Esophagus muscularis mucosa (tissue), 4 donors: Measurements from ENCODE around the gene NMRAL1. TPM values are rescaled to one million over a fixed set of nuclear protein-coding genes. Genes with fewer than 3 reads are reported as not detected.

Experiments used
- DNase-seq: peaks from one replicate; pipeline ENCODE4 v3.0.0-alpha.2; 2017; ENCODE audit errors: extremely low spot score
- H3K27ac ChIP-seq, 4 donors: fragments of 200-600 bp; sonication (generic); replicated peaks in 1 of 4; 1 replicate in 3 of 4; 2 replicates in 1 of 4; pipeline ENCODE4 v1.5.1; 2016 to 2019; ENCODE audit warnings: mild to moderate bottlenecking in 1 of 4
- H3K27me3 ChIP-seq, 4 donors: fragments of 200-600 bp; sonication (generic); one replicate each; pipeline versions ENCODE4 v1.5.1 to v1.6.0; 2016 to 2019
- H3K36me3 ChIP-seq, 4 donors: fragments of 200-600 bp; sonication (generic); one replicate each; pipeline ENCODE4 v1.5.1; 2016 to 2019
- H3K4me1 ChIP-seq, 4 donors: fragments of 200-600 bp; sonication (generic); one replicate each; pipeline ENCODE4 v1.5.1; 2016 to 2019
- H3K4me3 ChIP-seq, 4 donors: fragments of 200-600 bp; sonication (generic); 1 replicate in 2 of 4; 2 replicates in 2 of 4; pipeline ENCODE4 v1.5.1; 2016 to 2019; ENCODE audit warnings: mild to moderate bottlenecking in 4 of 4, moderate library complexity in 1 of 4
- H3K9me3 ChIP-seq, 4 donors: fragments of 200-600 bp; sonication (generic); 1 replicate in 3 of 4; 2 replicates in 1 of 4; pipeline ENCODE4 v1.5.1; 2016 to 2019
- CTCF ChIP-seq, 3 experiments: fragments of 200-600 bp in 2 of 3; fragments of 450-650 bp in 1 of 3; sonication (generic) in 2 of 3; IDR thresholded peaks; one replicate each; pipeline ENCODE4 v1.5.1; 2017 to 2019; ENCODE audit warnings: antibody characterized with exemption in 3 of 3, mild to moderate bottlenecking in 2 of 3, moderate library complexity in 1 of 3
- EP300 ChIP-seq: sonication (generic); formaldehyde crosslinking; IDR thresholded peaks from one replicate; pipeline ENCODE4 v1.6.1; 2017; ENCODE audit warnings: antibody characterized with exemption
- POLR2A ChIP-seq: fragments of 450-650 bp; IDR thresholded peaks from one replicate; pipeline ENCODE4 v1.6.1; 2017; ENCODE audit warnings: antibody characterized with exemption, moderate library complexity, mild to moderate bottlenecking, low read depth
- POLR2AphosphoS5 ChIP-seq, 2 donors: sonication (generic); formaldehyde crosslinking; IDR thresholded peaks; one replicate each; pipeline ENCODE4 v1.6.1; 2017; ENCODE audit warnings: antibody characterized with exemption in 2 of 2
- WGBS: methylation state at CpG from one replicate; pipeline ENCODE4 v1.1.5; 2018; 5-methylcytosine and 5-hydroxymethylcytosine counted together
- intact Hi-C: fragments of 100-400 bp; cut with DNase I; formaldehyde crosslinking; loops from one replicate; pipeline ENCODE4 v1.15.1; 2023
- total RNA-seq, 4 donors: library from RNA; depleted of rRNA; stranded (reverse); fragments of >200 nt; gene quantifications; one replicate each; pipeline versions ENCODE4 v1.1.0 to v1.2.1, GENCODE V29; 2016

The NMRAL1 gene
- total RNA-seq, 4 donors from 2014 or later, result 29.1 to 50.0 (median 45.3) TPM

- intact Hi-C loops, result no loop called here
- 71% methylated on average over 8 of the region's 8 CpGs for WGBS
- H3K9me3 ChIP-seq, result no peaks in the 10 kb centered on the region
These were observed 53.8 kb downstream of the NMRAL1 start for GRCh38 chr16:4420505-4421105.

GRCh38 chr16:4419402-4419959 lies 54.9 kb downstream of the NMRAL1 start:
- TF ChIP-seq CTCF (IDR thresholded peaks at IDR 0.05) (no peak), POLR2A (no peak), EP300 (no peak), POLR2AphosphoS5 (IDR thresholded peaks at IDR 0.05) (no peak)
- Histone ChIP-seq H3K27me3 (no peaks in the 10 kb centered on the region), H3K36me3 (no peaks in the 10 kb centered on the region), H3K4me1 (peaks cover 14 to 22% (median 21%) of the 10 kb centered on the region in 4 donors), H3K4me3 (no peak overlapping the region), H3K9me3 (no peaks in the 10 kb centered on the region), H3K27ac (no peak overlapping the region)
- WGBS, result 79% methylated on average over 7 of the region's 7 CpGs
- intact Hi-C loops, result no loop called here
- no peak for DNase-seq

More at GRCh38 chr16:4420505-4421105, 53.8 kb downstream of the NMRAL1 start:
- no peaks in the 10 kb centered on the region for H3K36me3 ChIP-seq
- no peak for DNase-seq
- H3K27me3 ChIP-seq, result no peaks in the 10 kb centered on the region
- no peak overlapping the region for H3K4me3 ChIP-seq
- peaks cover 13 to 17% (median 16%) of the 10 kb centered on the region in 4 donors for H3K4me1 ChIP-seq
- H3K27ac ChIP-seq, result no peak overlapping the region
- TF ChIP-seq CTCF (IDR thresholded peaks at IDR 0.05) (no peak), EP300 (no peak), POLR2A (no peak), POLR2AphosphoS5 (IDR thresholded peaks at IDR 0.05) (no peak)

GRCh38 chr16:4416200-4417032 lies 58.0 kb downstream of the NMRAL1 start, which contains the start of gene CORO7:
CORO7 (minus strand) TSS chr16:4416596; CDS start chr16:4416518, 78 bp downstream.
- H3K27me3 ChIP-seq, result no peaks in the 10 kb centered on the region
- peak; percentile 99 for DNase-seq
- peak within 1 kb of the TSS; percentile 61 to 86 (median 83) for H3K27ac ChIP-seq
- TF ChIP-seq POLR2A (peak; percentile 70), CTCF (IDR thresholded peaks at IDR 0.05) (peak in 1 of 3 experiments; percentile 13), POLR2AphosphoS5 (IDR thresholded peaks at IDR 0.05) (peak in 1 of 2 donors; percentile 82), EP300 (no peak)
- H3K4me3 ChIP-seq, result peak within 1 kb of the TSS; percentile 69 to 97 (median 85)
- peaks cover 0 to 20% (median 17%) of the 10 kb centered on the region in 4 donors for H3K36me3 ChIP-seq
- peaks cover 13 to 39% (median 35%) of the 10 kb centered on the region in 4 donors for H3K4me1 ChIP-seq
- 0% methylated on average over 25 of the region's 92 CpGs for WGBS
- intact Hi-C loops, result no loop called here
- H3K9me3 ChIP-seq, result no peaks in the 10 kb centered on the region

GRCh38 chr16:4415538-4416199 lies 58.8 kb downstream of the NMRAL1 start:
- TF ChIP-seq POLR2A (no peak), POLR2AphosphoS5 (IDR thresholded peaks at IDR 0.05) (peak in 1 of 2 donors; percentile 7)
- intact Hi-C loops, result no loop called here
- Histone ChIP-seq H3K4me1 (peaks cover 13 to 46% (median 43%) of the 10 kb centered on the region in 4 donors), H3K4me3 (peak overlapping the region; percentile 69 to 97 (median 85)), H3K36me3 (peaks cover 0 to 23% (median 18%) of the 10 kb centered on the region in 4 donors), H3K27ac (peak overlapping the region; percentile 61 to 86 (median 83)), H3K9me3 (no peaks in the 10 kb centered on the region), H3K27me3 (no peaks in the 10 kb centered on the region)
- no peak for DNase-seq
- 4% methylated on average over 19 of the region's 44 CpGs for WGBS
